ENCODE results near the gene PEF1. TPM values are rescaled to one million over a fixed set of nuclear protein-coding genes. Genes with fewer than 3 reads are reported as not detected.

Gene PEF1
- total RNA-seq, 1 experiment from 2014 or later: 40.3 TPM

- no peaks in the 10 kb centered on the region for H3K27me3 ChIP-seq (ENCODE audit: insufficient read depth, low read length)
Observed at GRCh38 chr1:31677949-31678348, 33.3 kb upstream of the PEF1 start.

More at GRCh38 chr1:31677949-31678348, 33.3 kb upstream of the PEF1 start:
- Histone ChIP-seq H4K8ac (replicated peaks; ENCODE audit: insufficient read length, low read depth, low read length) (no peak overlapping the region), H4K20me1 (ENCODE audit: control insufficient read depth, insufficient read depth, insufficient read length) (no peaks in the 10 kb centered on the region), H4K5ac (ENCODE audit: insufficient read length, low read depth, low read length) (no peak overlapping the region), H3K4me2 (ENCODE audit: insufficient read depth, insufficient read length, low read length) (no peak overlapping the region), H2AFZ (ENCODE audit: low read length) (no peak overlapping the region), H3K4ac (ENCODE audit: low read depth, low read length) (no peak overlapping the region), H2BK20ac (ENCODE audit: low read depth, low read length, poor library complexity, severe bottlenecking) (no peak overlapping the region), H3K27ac (ENCODE audit: insufficient read length, low read depth, low read length) (no peak overlapping the region), H3T11ph (ENCODE audit: low read length) (no peak overlapping the region), H3K23ac (ENCODE audit: insufficient read length, low read depth, low read length) (no peak overlapping the region), H3K9me3 (ENCODE audit: control insufficient read depth, low read depth, low read length) (no peaks in the 10 kb centered on the region), H3K9ac (ENCODE audit: extremely low read depth, insufficient read length, low read length) (no peak overlapping the region), H4K91ac (ENCODE audit: insufficient read length, low read depth, low read length) (no peak overlapping the region), H2AK5ac (ENCODE audit: insufficient read length, low read length) (no peak overlapping the region), H2BK12ac (ENCODE audit: insufficient read length, low read depth, low read length) (no peak overlapping the region), H2BK15ac (ENCODE audit: low read depth, low read length) (no peak overlapping the region), H3K18ac (ENCODE audit: insufficient read length, low read depth, low read length) (no peak overlapping the region), H3K79me1 (ENCODE audit: insufficient read depth, low read depth, low read length, poor library complexity, severe bottlenecking) (no peaks in the 10 kb centered on the region), H3K4me1 (ENCODE audit: insufficient read depth, low read length) (no peaks in the 10 kb centered on the region), H3K79me2 (ENCODE audit: insufficient read depth, low read length) (no peaks in the 10 kb centered on the region), H3K23me2 (ENCODE audit: insufficient read length, low read depth, low read length, poor library complexity, severe bottlenecking) (no peaks in the 10 kb centered on the region), H2BK120ac (ENCODE audit: low read depth, low read length, poor library complexity, severe bottlenecking) (no peak overlapping the region), H3K56ac (ENCODE audit: insufficient read length, low read depth, low read length) (no peak overlapping the region), H3K14ac (ENCODE audit: insufficient read depth, low read length) (no peak overlapping the region), H2BK5ac (ENCODE audit: insufficient read length, low read length) (no peak overlapping the region)
- no peak for TF ChIP-seq CTCF (conservative IDR thresholded peaks at IDR 0.05)
- Mint-ChIP-seq H3K27me3 (ENCODE audit: low read depth) (no peaks in the 10 kb centered on the region), H3K27ac (no peak overlapping the region), H3K9me3 (no peaks in the 10 kb centered on the region; a peak in 1 of 5 replicates), H3K4me1 (peaks cover 2 to 13% of the 10 kb centered on the region in 2 experiments; a peak in 3 of 4 replicates), H3K4me3 (no peak overlapping the region), H3K36me3 (ENCODE audit: insufficient read depth in 1 of 3, low read depth in 3 of 3) (no peaks in the 10 kb centered on the region)
- no CpG with 5 or more reads among the region's 6 CpGs for WGBS (ENCODE audit: extremely low coverage, insufficient read length, low lambda C conversion rate)
- no peak for DNase-seq
